Muscle of arm (tissue), 12 donors: ENCODE data around the gene IL4R. TPM values are rescaled to one million over a fixed set of nuclear protein-coding genes. Genes with fewer than 3 reads are reported as not detected.

ENCODE experiments used
- DNase-seq: peaks from one replicate; pipeline ENCODE4 v3.0.0-alpha.2; 2013
- polyA plus RNA-seq, 12 donors: library from polyadenylated mRNA; unstranded; fragments of 120-200 nt; gene quantifications; one replicate each; pipeline ENCODE4 v1.2.1, GENCODE V29; 2013; ENCODE audit not compliant: insufficient read length in 12 of 12

Gene IL4R
- polyA plus RNA-seq, 12 donors = 8.6 to 39.4 (median 13.2) TPM; not detected in 1

- no peak for DNase-seq
Measured at GRCh38 chr16:27351989-27352388, 38.2 kb downstream of the IL4R start.

- no peak for DNase-seq
Measured at GRCh38 chr16:27353853-27354252, 40.1 kb downstream of the IL4R start.

GRCh38 chr16:27355610-27356009 is 41.8 kb downstream of the IL4R start:
- DNase-seq = no peak

- DNase-seq = no peak
Measured at GRCh38 chr16:27356794-27357193, 43.0 kb downstream of the IL4R start.

GRCh38 chr16:27359051-27359450 is 45.3 kb downstream of the IL4R start:
- no peak for DNase-seq

GRCh38 chr16:27359615-27360014 is 45.8 kb downstream of the IL4R start:
- DNase-seq = no peak

- DNase-seq = no peak
Measured at GRCh38 chr16:27361987-27362386, 48.2 kb downstream of the IL4R start.

- DNase-seq = no peak
Measured at GRCh38 chr16:27362570-27363245, 48.9 kb downstream of the IL4R start.

- no peak for DNase-seq
Measured at GRCh38 chr16:27363246-27363632, 49.5 kb downstream of the IL4R start.

GRCh38 chr16:27363797-27364196 is 50.0 kb downstream of the IL4R start:
- DNase-seq = no peak

- DNase-seq = no peak
Measured at GRCh38 chr16:27364493-27365141, 50.8 kb downstream of the IL4R start.

- DNase-seq = no peak
Measured at GRCh38 chr16:27365142-27366089, 51.6 kb downstream of the IL4R start.

- DNase-seq = no peak
Measured at GRCh38 chr16:27366687-27367460, 53.1 kb downstream of the IL4R start.

- peak; percentile 66 for DNase-seq
Measured at GRCh38 chr16:27367461-27368357, 53.9 kb downstream of the IL4R start.

- DNase-seq = no peak
Measured at GRCh38 chr16:27368358-27368722, 54.6 kb downstream of the IL4R start.

- no peak for DNase-seq
Measured at GRCh38 chr16:27369806-27370205, 56.0 kb downstream of the IL4R start.

GRCh38 chr16:27370318-27370717 is 56.5 kb downstream of the IL4R start:
- no peak for DNase-seq

- DNase-seq = no peak
Measured at GRCh38 chr16:27373312-27373711, 59.5 kb downstream of the IL4R start.

GRCh38 chr16:27374221-27374803 is 60.5 kb downstream of the IL4R start:
- DNase-seq = no peak

- peak; percentile 56 for DNase-seq
Measured at GRCh38 chr16:27374804-27375425, 61.1 kb downstream of the IL4R start.
